Heart right ventricle (tissue), 16 donors: ENCODE data around the gene CCDC138. TPM values are rescaled to one million over a fixed set of nuclear protein-coding genes. Genes with fewer than 3 reads are reported as not detected.

Experiments used
- ATAC-seq, 8 donors: fragments of 200-7000 bp; cut with Tn5 transposase; one replicate each; pipeline ENCODE4 v1.9.1; 2020; ENCODE audit warnings: mild to moderate bottlenecking in 8 of 8, moderate library complexity in 8 of 8, moderate number of reproducible peaks in 1 of 8
- DNase-seq, 2 donors: peaks; one replicate each; pipeline ENCODE4 v3.0.0-alpha.2; 2020
- H3K27ac ChIP-seq, 10 donors: fragments of 200-600 bp; sonication (generic) in 2 of 10; one replicate each; pipeline versions ENCODE4 v1.5.0 to v1.8.0; 2020 to 2022; ENCODE audit warnings: mild to moderate bottlenecking in 3 of 10
- H3K27me3 ChIP-seq, 7 donors: fragments of 200-600 bp; one replicate each; pipeline ENCODE4 v1.8.0; 2021 to 2022; ENCODE audit warnings: mild to moderate bottlenecking in 2 of 7
- H3K36me3 ChIP-seq, 9 donors: fragments of 200-600 bp; sonication (generic) in 1 of 9; one replicate each; pipeline versions ENCODE4 v1.5.0 to v1.8.0; 2020 to 2022; ENCODE audit warnings: mild to moderate bottlenecking in 2 of 9
- H3K4me1 ChIP-seq, 9 donors: fragments of 200-600 bp; sonication (generic) in 1 of 9; one replicate each; pipeline versions ENCODE4 v1.5.0 to v1.8.0; 2020 to 2022; ENCODE audit warnings: mild to moderate bottlenecking in 4 of 9
- H3K4me3 ChIP-seq, 10 donors: fragments of 200-600 bp; sonication (generic) in 2 of 10; one replicate each; pipeline versions ENCODE4 v1.5.0 to v1.8.0; 2020 to 2022; ENCODE audit warnings: mild to moderate bottlenecking in 7 of 10, moderate library complexity in 2 of 10
- H3K9me3 ChIP-seq, 11 donors: fragments of 200-600 bp in 10 of 11; sonication (generic) in 2 of 11; one replicate each; pipeline versions ENCODE4 v1.5.0 to v1.8.0; 2013 to 2022; ENCODE audit warnings: mild to moderate bottlenecking in 2 of 11, control low read depth in 1 of 11, moderate library complexity in 1 of 11
- CTCF ChIP-seq, 9 donors: fragments of 200-600 bp; sonication (generic) in 2 of 9; IDR thresholded peaks; one replicate each; pipeline versions ENCODE4 v1.5.0 to v1.8.0; 2021 to 2022; ENCODE audit warnings: antibody characterized with exemption in 9 of 9, mild to moderate bottlenecking in 5 of 9, moderate library complexity in 1 of 9
- WGBS, 2 donors: extraction: QIAGEN DNeasy Blood & Tissue Kit; methylation state at CpG; one replicate each; pipeline ENCODE4 v1.1.7; 2013; ENCODE audit warnings: inconsistent platforms in 1 of 2; 5-methylcytosine and 5-hydroxymethylcytosine counted together
- intact Hi-C, 10 donors: fragments of 100-400 bp; cut with DNase I; formaldehyde crosslinking; loops; one replicate each; pipeline versions ENCODE4 v1.11.1 to v1.14.2; 2022
- polyA plus RNA-seq, 2 donors: library from polyadenylated mRNA; stranded (reverse); fragments of 200-250 nt; gene quantifications; one replicate each; pipeline ENCODE4 v1.2.3, GENCODE V29; 2013
- total RNA-seq, 10 donors: library from RNA; stranded (reverse); fragmentation: NEBNext Ultra II Directional in 3 of 10; extraction: Animal tissue kit (Norgen Biotek cat#: 25700) in 3 of 10; gene quantifications; one replicate each; pipeline versions ENCODE4 v1.2.1 to v1.2.4, GENCODE V29; 2021 to 2023
- donor health status: Arrhythmogenic right ventricular cardiomyopathy.
- donor health status: ischemic (EF 13 %, LVEDD 7.1; RV severe dilation, severe dysfunction).
- donor health status: healthy with polysubstance abuse.
- donor health status: DM: no; HTN: yes; CAD: no.
- donor health status: DM: no; HTN: no; CAD: no.
- donor health status: ischemic (EF 25% LVEDD 6.9; RV normal size, moderate dysfunction).
- donor health status: ischemic (EF 25% LVEDD 5.7; RV mildly dilated, moderate dysfunction).
- donor health status: healthy.
- donor health status: DM: yes; HTN: yes; CAD: no.
- donor health status: Ischemic cardiomyopathy.
- donor health status: ischemic (EF 35%, LVEDD 5.7; RV mildly dilated, moderate dysfunction).
- donor health status: nonischemic (EF 11% LVEDD 7.7; RV severe dilation, severe dysfunction).
- donor health status: DM: yes; HTN: yes; CAD: no.
- donor health status: PGD.
- donor health status: ischemic (EF 29% LVEDD 5.4; RV normal size, mild dysfunction).
- donor health status: nonischemic (EF 23%, LVEDD 6.1; RV moderate dilation, normal function).

The CCDC138 gene
- total and polyA plus RNA-seq, 12 donors = 0.44 to 1.8 (median 0.99) TPM

DNA sequence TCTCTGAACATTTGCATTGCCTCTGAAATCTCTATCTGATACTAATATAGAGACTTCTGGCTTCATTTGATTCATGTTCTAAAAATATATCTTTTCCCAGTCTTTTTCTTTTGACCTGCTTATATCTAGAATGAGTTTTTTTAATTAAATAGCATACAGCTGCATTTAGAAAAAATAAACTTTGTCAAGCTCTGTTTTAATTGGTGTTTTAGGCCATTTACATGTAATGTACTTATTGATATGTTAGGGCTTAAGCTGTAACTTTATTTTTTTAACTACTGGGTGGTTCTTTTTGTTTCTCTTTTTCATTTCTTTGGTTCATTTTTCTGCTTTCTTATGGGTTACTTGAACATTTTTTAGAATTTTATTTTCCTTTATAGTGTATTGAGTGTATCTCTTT, 54.9 kb downstream of the CCDC138 start:
- TF ChIP-seq CTCF (IDR thresholded peaks at IDR 0.05) = no peak
- no peak overlapping the region for H3K27ac ChIP-seq
- H3K4me1 ChIP-seq = no peaks in the 10 kb centered on the region
- H3K9me3 ChIP-seq = peaks cover 0 to 45% (median 12%) of the 10 kb centered on the region in 11 donors
- peaks cover 0 to 6% (median 0%) of the 10 kb centered on the region in 9 donors for H3K36me3 ChIP-seq
- no peaks in the 10 kb centered on the region for H3K27me3 ChIP-seq
- intact Hi-C loops = no loop called here
- DNase-seq (no peak), ATAC-seq (no peak)
- no peak overlapping the region for H3K4me3 ChIP-seq

DNA sequence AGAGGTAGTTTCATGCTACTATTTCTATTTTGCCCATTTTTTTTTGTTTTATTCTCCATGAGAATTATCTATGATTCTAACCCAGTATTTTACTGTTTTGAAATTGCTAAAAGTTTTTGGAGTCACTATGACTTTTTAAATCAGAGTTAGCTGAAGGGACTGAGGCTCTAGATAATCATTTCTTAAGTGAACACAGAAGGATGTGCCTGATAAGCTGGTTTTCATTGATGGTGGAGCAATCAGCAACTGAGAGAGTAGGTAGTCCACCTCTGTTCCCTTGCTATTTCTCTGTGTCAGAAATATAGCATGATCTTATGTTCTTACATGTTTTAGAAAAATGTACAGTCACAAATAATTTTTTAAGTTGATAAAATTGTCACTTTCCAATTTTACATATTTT, 59.4 kb downstream of the CCDC138 start:
- intact Hi-C loops = no loop called here
- Histone ChIP-seq H3K9me3 (peaks cover 0 to 11% (median 5%) of the 10 kb centered on the region in 11 donors), H3K27ac (no peak overlapping the region), H3K4me1 (no peaks in the 10 kb centered on the region), H3K27me3 (no peaks in the 10 kb centered on the region), H3K36me3 (peaks cover 0 to 6% (median 0%) of the 10 kb centered on the region in 9 donors), H3K4me3 (no peak overlapping the region)
- no peak for TF ChIP-seq CTCF (IDR thresholded peaks at IDR 0.05)
- ATAC-seq = no peak
- no peak for DNase-seq

DNA sequence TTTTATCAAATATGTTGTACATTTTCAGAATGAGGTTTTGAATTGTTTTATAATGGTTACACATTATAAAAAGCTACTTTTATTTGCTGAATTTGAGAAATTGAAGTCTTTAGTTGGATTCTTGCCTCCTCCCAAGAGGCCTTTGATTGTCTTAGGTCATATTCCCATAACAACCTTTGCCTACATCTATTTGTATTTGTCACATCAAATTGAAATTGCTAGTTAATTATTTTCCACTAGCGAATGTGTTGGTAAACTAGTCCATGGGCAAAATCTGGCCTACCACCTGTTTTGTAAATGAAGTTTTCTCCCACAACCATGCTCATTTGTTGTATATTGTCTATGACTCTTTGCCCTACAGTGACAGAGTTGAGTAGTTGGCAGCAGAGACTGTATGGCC, 60.4 kb downstream of the CCDC138 start:
- Histone ChIP-seq H3K4me1 (no peaks in the 10 kb centered on the region), H3K27me3 (no peaks in the 10 kb centered on the region), H3K36me3 (peaks cover 0 to 3% (median 0%) of the 10 kb centered on the region in 9 donors), H3K4me3 (no peak overlapping the region), H3K27ac (no peak overlapping the region), H3K9me3 (peaks cover 0 to under 1% (median 0%) of the 10 kb centered on the region in 11 donors)
- intact Hi-C loops = no loop called here
- no peak for TF ChIP-seq CTCF (IDR thresholded peaks at IDR 0.05)
- ATAC-seq (no peak), DNase-seq (no peak)
- 91 to 94% methylated on average over 1 of the region's 1 CpG for WGBS, 2 donors

DNA sequence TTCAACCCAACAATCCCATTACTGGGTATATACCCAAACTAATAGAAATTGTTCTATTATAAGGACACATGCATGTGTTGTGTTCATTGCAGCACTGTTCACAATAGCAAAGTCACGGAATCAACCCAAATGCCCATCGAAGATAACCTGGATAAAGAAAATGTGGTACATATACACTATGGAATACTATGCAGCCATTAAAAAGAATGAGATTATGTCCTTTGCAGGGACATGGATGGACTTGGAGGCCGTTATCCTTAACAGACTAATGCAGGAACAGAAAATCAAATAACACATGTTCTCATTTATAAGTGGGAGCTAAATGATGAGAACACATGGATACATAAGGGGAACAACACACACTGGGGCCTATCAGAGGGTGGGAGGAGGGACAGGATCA, 65.8 kb downstream of the CCDC138 start:
- H3K4me1 ChIP-seq = no peaks in the 10 kb centered on the region
- H3K36me3 ChIP-seq = peaks cover 0 to 8% (median 0%) of the 10 kb centered on the region in 9 donors
- no peak overlapping the region for H3K27ac ChIP-seq
- peaks cover 0 to 4% (median 0%) of the 10 kb centered on the region in 11 donors for H3K9me3 ChIP-seq
- DNase-seq = no peak
- no peaks in the 10 kb centered on the region for H3K27me3 ChIP-seq
- no peak for ATAC-seq
- no peak for TF ChIP-seq CTCF (IDR thresholded peaks at IDR 0.05)
- 97 to 99% methylated on average over 3 of the region's 3 CpGs for WGBS, 2 donors
- intact Hi-C loops = loop anchor here in 4 of 10 donors (10.0 kb wide), 2 partner anchors 132 to 142 kb away; partner anchors contain the start of gene EDAR (in 2 of the 4)
- no peak overlapping the region for H3K4me3 ChIP-seq
